Measurements from ENCODE around the gene FREY1.

GRCh38 chr11:45947885-45948284 is 40.8 kb upstream of the FREY1 start:
- no peak for TF ChIP-seq ZNF331 (CRISPR knock-in tag; IDR thresholded peaks at IDR 0.05)
- no peak for TF ChIP-seq ZNF549 (CRISPR knock-in tag; IDR thresholded peaks at IDR 0.05)
- TF ChIP-seq ZFP82 (CRISPR knock-in tag; IDR thresholded peaks at IDR 0.05; ENCODE audit: borderline replicate concordance) = no peak
- TF ChIP-seq REXO4 (CRISPR knock-in tag; IDR thresholded peaks at IDR 0.05; ENCODE audit: borderline replicate concordance) = no peak
- TF ChIP-seq ATF3 (CRISPR knock-in tag; IDR thresholded peaks at IDR 0.05) = no peak
- no peak for TF ChIP-seq HIVEP1 (CRISPR knock-in tag; IDR thresholded peaks at IDR 0.05)
- no peak for TF ChIP-seq AHDC1 (CRISPR knock-in tag; IDR thresholded peaks at IDR 0.05; ENCODE audit: borderline replicate concordance)
- TF ChIP-seq ZBTB21 (CRISPR knock-in tag; IDR thresholded peaks at IDR 0.05) = no peak
- TF ChIP-seq CREB1 (IDR thresholded peaks at IDR 0.05) = no peak
- no peak for TF ChIP-seq CREB1 (CRISPR knock-in tag; IDR thresholded peaks at IDR 0.05)
- TF ChIP-seq TAF1 (CRISPR knock-in tag; IDR thresholded peaks at IDR 0.05) = no peak
- TF ChIP-seq JDP2 (CRISPR knock-in tag; IDR thresholded peaks at IDR 0.05; ENCODE audit: borderline replicate concordance) = no peak
